ENCODE data around the gene ATF4.

- TF ChIP-seq POLR2A (IDR thresholded peaks at IDR 0.05) (no peak), CTCF (IDR thresholded peaks at IDR 0.05) (no peak), EP300 (IDR thresholded peaks at IDR 0.05) (no peak)
Observed at GRCh38 chr22:39543095-39543494, 22.7 kb downstream of the ATF4 start.

Data from ovary (tissue), 3 donors.